NCI-H2171 (cell line): ENCODE data around the gene GSTM3.
"Not testable (repeated sequence)": the region's sequence is repeated elsewhere in the genome, so short reads cannot be mapped to it uniquely, and the experiment has no call there.

Experiments used
- DNase-seq: peaks from one replicate; lab custom pipeline; 2025; lab: John Stamatoyannopoulos, UW

The GSTM3 gene

DNA sequence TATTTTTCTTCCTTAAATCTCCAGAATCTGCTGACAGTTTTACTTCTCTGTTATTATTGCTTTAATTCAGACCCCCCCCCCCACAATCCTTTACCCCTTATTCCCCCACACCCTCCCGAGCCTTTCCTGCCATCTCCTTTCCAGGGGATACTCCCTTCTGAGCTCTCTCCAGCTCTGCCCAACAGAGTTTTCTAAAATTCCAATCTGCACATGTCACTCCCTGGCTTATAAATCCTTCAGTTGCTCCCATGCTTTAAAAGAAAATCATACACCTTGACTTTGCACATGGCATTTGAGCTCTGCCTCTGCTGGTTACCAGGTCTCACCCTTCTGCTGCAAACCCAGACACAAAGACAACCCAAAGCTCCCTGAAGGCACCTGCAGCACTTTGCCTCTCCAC lies 34.6 kb upstream of the GSTM3 start:
- DNase-seq, result no peak

GRCh38 chr1:109773900-109774485 lies 33.2 kb upstream of the GSTM3 start:
- no peak for DNase-seq

DNA sequence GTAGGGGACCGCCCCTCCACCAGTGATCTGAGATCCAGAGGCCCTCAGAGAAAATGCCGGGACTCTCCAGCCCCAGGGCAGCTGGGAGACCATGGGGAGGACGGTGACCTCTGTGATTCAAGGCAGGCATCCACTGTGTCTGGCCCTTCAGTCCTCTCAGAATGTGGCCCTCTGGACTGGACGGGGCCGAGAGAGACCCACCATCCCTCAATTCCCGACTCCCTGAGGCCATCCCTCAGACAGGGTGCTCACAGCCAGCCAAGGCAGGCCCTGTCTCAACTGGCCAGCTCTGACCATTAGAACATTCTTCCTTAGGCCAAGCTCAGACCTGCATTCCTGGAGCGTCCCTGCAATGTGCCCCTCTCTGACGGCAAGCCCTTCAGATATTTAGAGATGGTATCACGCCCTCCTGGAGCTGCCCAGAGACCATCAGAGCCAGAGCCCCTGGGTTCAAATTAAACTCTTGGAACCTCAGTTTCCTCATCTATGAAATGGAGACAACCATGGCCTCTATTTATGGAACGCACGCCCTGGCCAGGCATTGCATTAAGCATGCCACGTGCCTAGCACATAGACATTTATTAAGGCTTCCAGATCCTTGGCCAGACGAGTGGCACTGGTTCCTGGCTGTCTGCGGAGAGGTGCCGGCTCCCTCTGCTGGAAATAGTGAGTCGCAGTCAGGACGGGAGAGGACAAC lies 32.5 kb upstream of the GSTM3 start:
- peak; percentile 78 for DNase-seq

- no peak for DNase-seq
Measured at GRCh38 chr1:109772658-109773202, 31.9 kb upstream of the GSTM3 start.

DNA sequence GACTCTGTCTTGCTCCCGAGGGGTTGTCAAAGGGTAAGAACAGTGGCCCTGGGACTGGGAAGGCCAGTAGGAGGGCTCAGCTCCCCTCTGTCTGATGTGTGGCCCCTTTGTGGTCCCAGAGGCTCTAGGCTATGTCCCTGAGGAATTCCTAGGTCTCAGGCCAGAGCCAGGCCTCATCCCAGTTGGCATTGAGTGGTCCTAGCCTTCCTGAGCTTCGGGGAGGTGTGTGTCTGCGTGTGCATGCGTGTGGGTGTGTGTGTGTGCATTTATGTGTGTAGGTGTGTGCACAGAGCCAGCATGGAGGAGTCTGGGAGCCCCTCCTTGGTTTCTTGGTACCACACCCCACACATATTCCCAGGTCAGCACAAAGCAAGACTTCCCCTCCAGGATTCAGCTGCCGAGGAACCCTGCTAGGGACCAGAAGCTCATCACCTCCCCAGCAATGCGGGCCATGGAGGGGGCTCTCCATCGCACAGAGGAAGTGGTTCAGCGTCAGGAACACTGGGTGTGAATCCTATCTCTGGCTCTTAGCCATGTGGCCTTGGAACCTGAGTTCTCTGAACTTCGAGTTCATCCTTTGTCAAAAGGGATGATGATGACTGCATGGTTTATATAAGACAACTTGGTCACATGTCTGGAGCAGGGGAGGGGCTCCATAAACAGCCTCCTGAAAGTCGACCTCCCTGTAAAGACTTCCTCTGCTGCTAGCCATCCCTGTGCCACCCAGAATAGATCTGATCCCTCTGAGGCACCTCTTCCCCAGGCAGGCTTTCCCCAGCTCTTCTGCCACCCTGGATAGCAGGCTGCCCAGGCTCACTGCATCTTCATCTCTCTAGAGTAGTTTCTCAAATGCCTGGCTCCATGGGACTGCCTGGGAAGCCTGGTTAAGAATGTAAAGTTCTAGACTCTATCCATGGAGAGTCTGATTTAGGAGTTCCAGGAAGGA lies 31.1 kb upstream of the GSTM3 start:
- no peak for DNase-seq

GRCh38 chr1:109770331-109771095 lies 29.7 kb upstream of the GSTM3 start:
- no peak for DNase-seq

DNA sequence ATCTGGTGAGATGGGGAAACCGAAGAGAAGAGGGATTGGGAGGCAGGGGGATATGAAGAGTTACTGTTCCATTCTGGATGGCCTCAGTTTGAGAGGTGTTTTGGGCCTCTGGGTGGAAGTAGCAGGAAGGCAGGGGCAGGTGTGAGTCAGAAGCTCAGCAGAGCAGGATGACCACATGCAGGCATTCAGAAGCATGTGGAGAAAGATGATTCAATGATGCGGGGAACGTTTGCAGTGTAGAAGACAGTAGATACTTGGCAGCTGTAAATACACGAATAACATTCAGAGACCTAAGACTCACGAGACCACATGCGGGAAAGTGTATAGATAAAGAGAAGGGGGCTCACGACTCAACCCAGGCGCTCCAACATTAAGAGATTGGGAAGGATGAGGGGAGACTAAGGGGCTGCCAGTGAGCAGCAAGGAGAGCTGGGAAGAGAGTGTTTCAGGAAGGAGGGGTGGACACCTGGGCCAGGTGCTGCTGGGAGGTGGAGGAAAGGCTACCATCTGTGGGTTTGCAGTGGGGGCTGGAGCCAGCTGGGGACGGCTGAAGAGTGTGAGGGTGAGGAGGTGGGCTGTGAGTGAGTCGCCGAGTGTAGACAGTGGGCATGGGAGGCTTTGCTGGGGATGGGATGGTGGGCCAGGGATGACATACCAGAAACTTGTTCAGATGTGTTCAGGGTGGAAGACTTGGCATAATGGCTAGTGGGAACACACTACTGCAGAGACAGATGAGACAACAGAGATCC lies 28.7 kb upstream of the GSTM3 start:
- DNase-seq, result no peak

GRCh38 chr1:109768820-109769219 lies 28.0 kb upstream of the GSTM3 start:
- no peak for DNase-seq

DNA sequence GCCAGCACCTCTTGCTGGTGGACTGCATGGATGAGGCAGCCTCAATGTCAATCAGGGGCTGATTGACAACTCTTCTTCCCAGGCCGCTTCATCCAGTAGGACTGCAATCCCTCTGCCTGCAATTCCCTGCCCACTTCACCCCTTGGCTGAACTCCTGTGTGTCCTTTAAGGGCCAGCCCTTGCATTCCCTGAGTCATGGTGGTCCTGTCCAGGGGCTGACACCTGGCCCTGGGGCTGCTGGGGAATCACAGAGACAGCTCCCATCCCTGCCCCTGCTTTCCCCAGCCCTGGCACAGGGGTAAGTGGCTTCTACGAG lies 27.5 kb upstream of the GSTM3 start:
- no peak for DNase-seq

- DNase-seq, result no peak
Measured at GRCh38 chr1:109767637-109768334, 26.9 kb upstream of the GSTM3 start.

GRCh38 chr1:109766991-109767636 lies 26.3 kb upstream of the GSTM3 start:
- DNase-seq, result not testable (repeated sequence)

DNA sequence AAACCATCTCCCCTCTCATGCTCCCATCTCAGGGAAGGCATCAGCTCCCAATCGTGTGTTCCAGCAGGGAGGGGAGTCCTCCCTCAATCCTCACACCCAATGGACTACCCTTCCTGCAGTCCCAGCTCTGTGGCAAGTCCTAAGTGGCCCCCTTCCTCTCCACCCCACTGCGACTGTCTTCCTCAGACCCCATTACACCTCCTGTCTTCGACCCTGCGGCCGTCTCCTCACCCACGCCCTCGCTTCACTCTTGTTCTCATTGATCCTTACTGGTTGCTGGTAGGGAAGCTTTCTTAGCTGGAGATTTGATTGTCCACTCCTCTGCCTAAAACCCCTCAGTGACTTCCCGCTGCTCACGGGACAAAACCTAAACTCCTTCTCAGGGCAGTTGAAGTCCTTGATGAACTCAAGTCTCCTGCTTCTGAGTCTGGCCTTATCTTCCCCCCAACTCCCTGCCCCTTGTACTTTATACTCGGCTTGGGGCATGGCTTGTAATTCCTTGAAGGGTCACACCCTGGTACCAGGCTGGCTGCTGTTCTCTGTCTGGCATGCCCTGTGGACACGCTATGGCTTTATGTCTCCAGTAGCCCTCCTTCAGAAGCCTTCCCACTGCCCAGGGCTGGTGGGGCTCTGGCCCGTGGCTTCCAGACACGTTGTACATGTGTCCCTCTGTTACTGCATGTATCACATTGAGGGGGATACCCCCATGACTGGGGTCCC lies 25.2 kb upstream of the GSTM3 start:
- no peak for DNase-seq

GRCh38 chr1:109765483-109765815 lies 24.6 kb upstream of the GSTM3 start:
- DNase-seq, result no peak

- DNase-seq, result no peak
Measured at GRCh38 chr1:109764561-109765482, 24.0 kb upstream of the GSTM3 start.

GRCh38 chr1:109763646-109764415 lies 23.0 kb upstream of the GSTM3 start, which contains the start of gene EPS8L3:
EPS8L3 (minus strand) TSS chr1:109763923; CDS start chr1:109761749, 2,174 bp downstream.
- DNase-seq, result no peak

DNA sequence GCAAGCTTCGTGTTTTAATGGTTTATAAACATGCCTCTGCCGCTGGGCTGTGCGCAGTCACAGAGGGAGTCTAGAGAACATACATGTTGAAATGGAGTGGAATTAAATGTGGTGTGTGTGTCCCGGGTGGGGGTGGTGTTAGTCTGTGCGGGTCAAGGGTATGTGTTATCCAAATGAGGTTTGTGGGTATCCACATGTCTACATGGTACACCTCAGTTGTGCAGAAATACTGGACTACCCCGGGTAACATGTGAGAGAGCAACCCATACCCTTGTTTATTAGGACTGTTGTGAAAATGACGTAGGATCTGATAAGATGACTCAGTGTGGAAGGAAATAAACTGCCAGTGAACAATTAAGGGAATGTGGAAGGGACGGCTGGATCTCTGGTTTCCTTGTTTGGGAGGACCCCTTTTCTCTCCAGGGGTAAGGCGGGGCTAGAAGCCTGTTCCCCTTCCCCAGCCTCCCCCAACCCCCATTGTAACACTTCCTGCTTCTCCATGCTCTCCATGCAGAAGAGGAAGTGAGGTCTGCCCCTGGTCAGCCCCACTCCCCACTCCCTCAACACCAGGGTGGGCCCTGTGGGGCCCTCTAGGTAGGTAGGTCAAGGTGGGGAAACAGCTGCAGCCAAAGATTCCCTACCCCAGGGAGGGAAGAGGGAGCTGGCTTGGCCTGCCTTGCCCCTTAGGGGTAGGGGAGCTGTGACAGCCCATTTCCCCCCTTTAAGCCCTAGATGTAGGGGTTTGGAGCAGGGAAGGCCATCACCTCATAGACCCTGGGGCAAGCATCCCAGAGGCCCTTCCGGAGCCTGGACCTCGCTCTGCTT lies 22.2 kb upstream of the GSTM3 start:
- no peak for DNase-seq
